Astrocyte (in vitro differentiated cells and primary cell): ENCODE results near the gene CFAP210.

Source experiments
- CTCF ChIP-seq: IDR thresholded peaks from 2 replicates; pipeline ENCODE4 v1.5.1; 2011; ENCODE audit warnings: low read depth, mild to moderate bottlenecking, inconsistent platforms, low read length, moderate library complexity; ENCODE audit not compliant: insufficient read depth
- EZH2 ChIP-seq: IDR thresholded peaks from 2 replicates; pipeline ENCODE4 v1.6.1; 2012; ENCODE audit warnings: mild to moderate bottlenecking, low read length, inconsistent platforms; ENCODE audit not compliant: insufficient read depth

- TF ChIP-seq CTCF = no peak
- TF ChIP-seq EZH2 = no peak
These were observed 15.1 kb upstream of the CFAP210 start for GRCh38 chr2:169709331-169709730.
